GM12891 (cell line): ENCODE results near the gene NME3.
A peak's percentile ranks its signal among the peaks of the same experiment; 100 is the strongest.

Experiments
- DNase-seq: peaks from one replicate; pipeline ENCODE4 v3.0.0; 2011; ENCODE audit warnings: low spot score; ENCODE audit not compliant: insufficient read length
- FAIRE-seq: peaks from 2 replicates; lab custom pipeline; 2011; peaks lifted over from hg19 to GRCh38; lab: Jason Lieb, UNC
- PAX5 ChIP-seq: IDR thresholded peaks from 2 replicates; pipeline ENCODE4 v1.6.1; 2011; ENCODE audit warnings: low read length, moderate library complexity, mild to moderate bottlenecking; ENCODE audit not compliant: insufficient read depth, severe bottlenecking
- POLR2A ChIP-seq: IDR thresholded peaks from 2 replicates; pipeline ENCODE4 v1.6.1; 2011; ENCODE audit warnings: low read depth, low read length, control low read depth
- POLR2AphosphoS5 ChIP-seq: IDR thresholded peaks from 2 replicates; pipeline ENCODE4 v1.6.1; 2011; ENCODE audit warnings: low read depth, low read length, control low read depth
- POU2F2 ChIP-seq: IDR thresholded peaks from 2 replicates; pipeline ENCODE4 v1.6.1; 2011; ENCODE audit warnings: low read depth, mild to moderate bottlenecking, control low read depth, low read length, moderate library complexity
- SPI1 ChIP-seq: IDR thresholded peaks from 2 replicates; pipeline ENCODE4 v1.6.1; 2011; ENCODE audit warnings: low read depth, low read length, control low read depth
- TAF1 ChIP-seq: IDR thresholded peaks from 2 replicates; pipeline ENCODE4 v1.6.1; 2011; ENCODE audit warnings: low read depth, low read length, control low read depth

The NME3 gene

DNA sequence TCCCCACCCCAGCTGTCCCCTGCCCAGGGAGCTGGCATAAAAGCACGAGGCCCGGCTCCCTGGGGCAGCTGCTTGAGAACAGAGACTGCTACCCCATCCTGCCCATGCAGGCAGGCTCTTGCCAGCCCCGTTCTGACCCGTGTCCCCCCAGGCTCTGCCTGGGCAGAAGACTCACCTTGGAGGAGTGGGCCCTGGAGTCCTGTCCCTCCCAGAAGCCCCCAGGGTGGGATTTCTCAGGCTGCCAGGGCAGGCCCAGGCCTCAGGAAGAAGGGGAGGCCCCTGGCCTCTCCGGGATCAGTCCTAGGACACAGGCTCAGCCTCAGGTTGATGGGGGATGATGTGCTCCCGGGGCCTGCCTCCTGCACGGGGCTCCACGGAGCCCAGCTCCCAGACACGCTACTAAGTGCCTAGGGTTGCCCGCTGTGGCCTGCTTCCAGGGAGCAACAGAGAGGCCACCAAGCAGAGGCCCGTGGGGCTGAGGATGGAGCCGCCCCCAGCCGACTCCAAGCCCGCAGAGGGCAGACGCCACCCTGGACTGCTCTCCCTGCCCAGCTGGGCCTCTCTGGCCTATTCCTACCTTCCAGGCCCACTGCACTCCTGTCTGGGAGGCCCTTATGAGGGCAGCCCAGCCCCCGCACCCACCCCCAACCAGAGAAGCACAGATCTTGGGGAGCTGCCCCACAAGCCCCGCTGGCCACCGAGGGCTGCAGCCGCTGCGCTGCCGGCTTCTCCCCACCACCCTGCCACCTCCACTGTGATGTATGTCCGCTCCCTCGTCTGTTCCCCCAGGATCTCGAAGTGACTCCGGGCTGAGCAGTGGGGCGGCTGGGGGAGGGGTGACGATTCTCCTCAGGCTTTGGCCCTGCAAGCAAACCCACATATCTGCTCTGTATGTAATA is 1.7 kb downstream of the NME3 start:
- TF ChIP-seq TAF1 (no peak), POLR2A (peak; percentile 66)
- FAIRE-seq: no peak
- no peak for DNase-seq

GRCh38 chr16:1768767-1769401 is 2.5 kb downstream of the NME3 start:
- no peak for FAIRE-seq
- TF ChIP-seq POLR2AphosphoS5 (peak; percentile 13; the same call in 1 of the 2 replicates), TAF1 (no peak), PAX5 (no peak), POLR2A (no peak; the same call in 1 of the 2 replicates), POU2F2 (no peak), SPI1 (no peak)
- no peak for DNase-seq

- TF ChIP-seq PAX5 (no peak), POLR2A (peak; percentile 34; the same call in 1 of the 2 replicates)
- DNase-seq (no peak), FAIRE-seq (no peak)
Measured at GRCh38 chr16:1768061-1768766, 3.1 kb downstream of the NME3 start.

GRCh38 chr16:1767116-1767994 is 4.0 kb downstream of the NME3 start:
- no peak for TF ChIP-seq TAF1
- no peak for TF ChIP-seq PAX5
- TF ChIP-seq POLR2AphosphoS5: no peak
- no peak for TF ChIP-seq SPI1
- no peak for TF ChIP-seq POLR2A
- no peak for TF ChIP-seq POU2F2
- DNase-seq: no peak
- no peak for FAIRE-seq

DNA sequence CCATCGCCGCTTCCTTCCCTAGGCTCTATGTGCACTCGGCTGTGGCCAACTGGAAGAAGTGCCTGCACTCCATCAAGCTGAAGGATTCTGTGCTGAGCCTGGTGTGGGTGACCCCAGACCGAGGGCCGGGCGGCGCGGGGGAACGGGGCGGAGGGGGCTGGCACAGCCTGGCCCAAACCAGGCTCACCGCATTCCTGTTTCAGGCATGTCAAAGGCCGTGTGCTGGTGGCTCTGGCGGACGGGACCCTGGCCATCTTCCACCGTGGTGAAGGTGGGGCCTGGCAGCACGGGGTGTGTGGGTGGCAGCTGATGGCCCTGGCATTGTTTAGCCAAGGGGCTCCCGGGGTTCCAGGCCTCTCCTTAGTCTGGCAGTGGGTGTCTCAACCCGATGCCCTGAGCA is 4.6 kb downstream of the NME3 start:
- FAIRE-seq (no peak), DNase-seq (no peak)
- TF ChIP-seq TAF1: no peak

- no peak for TF ChIP-seq POLR2A
- TF ChIP-seq TAF1: no peak
- TF ChIP-seq POLR2AphosphoS5: no peak
- FAIRE-seq (no peak), DNase-seq (no peak)
Measured at GRCh38 chr16:1766231-1766630, 5.1 kb downstream of the NME3 start.

DNA sequence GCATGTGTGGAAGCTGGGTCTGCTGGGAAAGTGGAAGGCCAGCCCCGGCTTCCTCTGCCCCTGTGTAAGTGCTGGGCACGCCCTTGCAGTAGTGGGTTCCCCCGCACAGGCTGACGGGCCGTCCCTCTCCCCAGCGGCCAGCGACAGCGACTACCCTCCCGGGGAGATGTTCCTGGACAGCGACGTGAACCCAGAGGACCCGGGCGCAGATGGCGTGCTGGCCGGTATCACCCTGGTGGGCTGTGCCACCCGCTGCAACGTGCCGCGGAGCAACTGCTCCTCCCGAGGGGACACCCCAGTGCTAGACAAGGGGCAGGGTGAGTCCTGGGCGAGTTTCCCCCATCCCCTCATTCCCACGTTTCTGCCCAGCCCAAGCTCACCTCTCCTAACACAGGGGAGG is 5.5 kb downstream of the NME3 start:
- FAIRE-seq: no peak
- DNase-seq: no peak
- TF ChIP-seq POLR2A (no peak), TAF1 (no peak)

- TF ChIP-seq SPI1 (no peak), POLR2A (no peak), POLR2AphosphoS5 (no peak), PAX5 (no peak), TAF1 (no peak), POU2F2 (no peak)
- FAIRE-seq: no peak
- no peak for DNase-seq
Measured at GRCh38 chr16:1764971-1765370, 6.4 kb downstream of the NME3 start.

GRCh38 chr16:1763521-1764511 is 7.5 kb downstream of the NME3 start:
- TF ChIP-seq POU2F2: no peak
- TF ChIP-seq POLR2AphosphoS5: no peak
- no peak for TF ChIP-seq TAF1
- no peak for TF ChIP-seq POLR2A
- TF ChIP-seq PAX5: no peak
- no peak for TF ChIP-seq SPI1
- DNase-seq (no peak), FAIRE-seq (no peak)
